HL-60 (cell line): ENCODE data around the gene ITIH3.

Source experiments
- DNase-seq, 2 experiments: peaks; one replicate each; pipeline ENCODE4 v3.0.0-alpha.2; 2010 to 2020; ENCODE audit warnings: low read depth in 1 of 2, low spot score in 1 of 2
- H3K27ac ChIP-seq: fragments of 250-450 bp; sonication (Bioruptor Pico); replicated peaks from 2 replicates; pipeline ENCODE4 v1.5.1; 2020; ENCODE audit warnings: mild to moderate bottlenecking, moderate library complexity
- H3K27me3 ChIP-seq: fragments of 250-450 bp; sonication (Bioruptor Pico); 2 replicates; pipeline ENCODE4 v1.5.1; 2021; ENCODE audit warnings: mild to moderate bottlenecking, moderate library complexity; ENCODE audit not compliant: insufficient read depth, poor library complexity, severe bottlenecking
- H3K4me3 ChIP-seq: replicated peaks from 2 replicates; pipeline ENCODE4 v1.5.1; 2011; ENCODE audit warnings: mild to moderate bottlenecking, control low read depth, low read length; ENCODE audit not compliant: insufficient read depth
- GABPA ChIP-seq: IDR thresholded peaks from 2 replicates; pipeline ENCODE4 v1.6.1; 2012; ENCODE audit warnings: low read depth
- POLR2AphosphoS5 ChIP-seq: IDR thresholded peaks from 2 replicates; pipeline ENCODE4 v1.6.1; 2012; ENCODE audit warnings: low read depth
- SPI1 ChIP-seq: IDR thresholded peaks from 2 replicates; pipeline ENCODE4 v1.6.1; 2012; ENCODE audit warnings: low read depth, mild to moderate bottlenecking, borderline replicate concordance
- TF ChIP-seq, protein P1 (sequence below): IDR thresholded peaks from one replicate; pipeline ENCODE4 v1.5.1; 2011; ENCODE audit warnings: low read length, control low read depth, inconsistent platforms; ENCODE audit not compliant: insufficient read depth
- TF ChIP-seq, protein P2 (sequence below): IDR thresholded peaks from 2 replicates; pipeline ENCODE4 v1.6.1; 2012; ENCODE audit warnings: low read depth; ENCODE audit not compliant: insufficient replicate concordance

ITIH3 gene

GRCh38 chr3:52845157-52845556 lies 50.6 kb downstream of the ITIH3 start:
- peak in 1 of 2 experiments; percentile 54 for DNase-seq
- Histone ChIP-seq H3K27ac (peak overlapping the region; percentile 78), H3K4me3 (no peak overlapping the region), H3K27me3 (no peaks in the 10 kb centered on the region)
- TF ChIP-seq POLR2AphosphoS5, result no peak
- TF ChIP-seq, protein P1, sequence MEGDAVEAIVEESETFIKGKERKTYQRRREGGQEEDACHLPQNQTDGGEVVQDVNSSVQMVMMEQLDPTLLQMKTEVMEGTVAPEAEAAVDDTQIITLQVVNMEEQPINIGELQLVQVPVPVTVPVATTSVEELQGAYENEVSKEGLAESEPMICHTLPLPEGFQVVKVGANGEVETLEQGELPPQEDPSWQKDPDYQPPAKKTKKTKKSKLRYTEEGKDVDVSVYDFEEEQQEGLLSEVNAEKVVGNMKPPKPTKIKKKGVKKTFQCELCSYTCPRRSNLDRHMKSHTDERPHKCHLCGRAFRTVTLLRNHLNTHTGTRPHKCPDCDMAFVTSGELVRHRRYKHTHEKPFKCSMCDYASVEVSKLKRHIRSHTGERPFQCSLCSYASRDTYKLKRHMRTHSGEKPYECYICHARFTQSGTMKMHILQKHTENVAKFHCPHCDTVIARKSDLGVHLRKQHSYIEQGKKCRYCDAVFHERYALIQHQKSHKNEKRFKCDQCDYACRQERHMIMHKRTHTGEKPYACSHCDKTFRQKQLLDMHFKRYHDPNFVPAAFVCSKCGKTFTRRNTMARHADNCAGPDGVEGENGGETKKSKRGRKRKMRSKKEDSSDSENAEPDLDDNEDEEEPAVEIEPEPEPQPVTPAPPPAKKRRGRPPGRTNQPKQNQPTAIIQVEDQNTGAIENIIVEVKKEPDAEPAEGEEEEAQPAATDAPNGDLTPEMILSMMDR, result no peak

DNA sequence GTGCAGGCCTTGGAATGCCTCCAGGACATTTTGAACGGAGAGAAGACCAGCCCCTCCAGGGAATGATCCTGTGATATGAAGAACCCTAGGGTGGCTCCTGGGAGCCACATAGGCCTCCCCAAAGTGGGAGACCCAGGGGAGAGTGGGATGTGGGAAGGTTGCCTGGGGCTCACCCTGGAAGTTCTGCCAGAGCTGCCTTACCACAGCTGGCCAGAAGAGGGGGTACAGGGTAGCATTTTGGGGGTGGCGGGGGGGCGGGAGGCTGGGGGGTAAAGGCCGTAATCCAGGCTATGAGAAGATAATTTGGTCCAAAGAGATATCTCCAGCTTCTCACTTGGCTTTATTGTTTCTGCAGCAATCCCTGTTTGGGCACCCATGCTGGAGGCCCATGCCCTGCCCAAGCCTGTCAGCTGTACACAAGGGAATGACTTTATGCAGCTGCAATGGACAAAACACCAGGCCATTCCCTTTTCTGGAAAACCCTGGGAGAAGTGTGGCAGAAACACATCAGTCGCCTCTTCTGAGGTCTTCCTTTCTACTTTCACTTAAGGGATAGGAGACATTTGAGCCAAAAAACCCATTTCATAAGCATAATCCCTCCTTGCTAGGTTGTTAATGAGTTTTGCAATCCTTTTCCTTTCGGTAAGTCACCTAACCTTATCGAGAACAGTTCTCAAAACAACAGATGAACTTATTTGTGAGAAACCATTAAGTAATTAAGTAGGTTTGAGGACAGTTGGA lies 51.3 kb downstream of the ITIH3 start:
- TF ChIP-seq, protein P2, sequence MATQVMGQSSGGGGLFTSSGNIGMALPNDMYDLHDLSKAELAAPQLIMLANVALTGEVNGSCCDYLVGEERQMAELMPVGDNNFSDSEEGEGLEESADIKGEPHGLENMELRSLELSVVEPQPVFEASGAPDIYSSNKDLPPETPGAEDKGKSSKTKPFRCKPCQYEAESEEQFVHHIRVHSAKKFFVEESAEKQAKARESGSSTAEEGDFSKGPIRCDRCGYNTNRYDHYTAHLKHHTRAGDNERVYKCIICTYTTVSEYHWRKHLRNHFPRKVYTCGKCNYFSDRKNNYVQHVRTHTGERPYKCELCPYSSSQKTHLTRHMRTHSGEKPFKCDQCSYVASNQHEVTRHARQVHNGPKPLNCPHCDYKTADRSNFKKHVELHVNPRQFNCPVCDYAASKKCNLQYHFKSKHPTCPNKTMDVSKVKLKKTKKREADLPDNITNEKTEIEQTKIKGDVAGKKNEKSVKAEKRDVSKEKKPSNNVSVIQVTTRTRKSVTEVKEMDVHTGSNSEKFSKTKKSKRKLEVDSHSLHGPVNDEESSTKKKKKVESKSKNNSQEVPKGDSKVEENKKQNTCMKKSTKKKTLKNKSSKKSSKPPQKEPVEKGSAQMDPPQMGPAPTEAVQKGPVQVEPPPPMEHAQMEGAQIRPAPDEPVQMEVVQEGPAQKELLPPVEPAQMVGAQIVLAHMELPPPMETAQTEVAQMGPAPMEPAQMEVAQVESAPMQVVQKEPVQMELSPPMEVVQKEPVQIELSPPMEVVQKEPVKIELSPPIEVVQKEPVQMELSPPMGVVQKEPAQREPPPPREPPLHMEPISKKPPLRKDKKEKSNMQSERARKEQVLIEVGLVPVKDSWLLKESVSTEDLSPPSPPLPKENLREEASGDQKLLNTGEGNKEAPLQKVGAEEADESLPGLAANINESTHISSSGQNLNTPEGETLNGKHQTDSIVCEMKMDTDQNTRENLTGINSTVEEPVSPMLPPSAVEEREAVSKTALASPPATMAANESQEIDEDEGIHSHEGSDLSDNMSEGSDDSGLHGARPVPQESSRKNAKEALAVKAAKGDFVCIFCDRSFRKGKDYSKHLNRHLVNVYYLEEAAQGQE, result no peak
- TF ChIP-seq POLR2AphosphoS5 (no peak), GABPA (no peak), SPI1 (no peak)
- TF ChIP-seq, protein P1, result no peak
- H3K27ac ChIP-seq, result peak overlapping the region; percentile 78
- no peak overlapping the region for H3K4me3 ChIP-seq
- no peaks in the 10 kb centered on the region for H3K27me3 ChIP-seq
- no peak for DNase-seq

DNA sequence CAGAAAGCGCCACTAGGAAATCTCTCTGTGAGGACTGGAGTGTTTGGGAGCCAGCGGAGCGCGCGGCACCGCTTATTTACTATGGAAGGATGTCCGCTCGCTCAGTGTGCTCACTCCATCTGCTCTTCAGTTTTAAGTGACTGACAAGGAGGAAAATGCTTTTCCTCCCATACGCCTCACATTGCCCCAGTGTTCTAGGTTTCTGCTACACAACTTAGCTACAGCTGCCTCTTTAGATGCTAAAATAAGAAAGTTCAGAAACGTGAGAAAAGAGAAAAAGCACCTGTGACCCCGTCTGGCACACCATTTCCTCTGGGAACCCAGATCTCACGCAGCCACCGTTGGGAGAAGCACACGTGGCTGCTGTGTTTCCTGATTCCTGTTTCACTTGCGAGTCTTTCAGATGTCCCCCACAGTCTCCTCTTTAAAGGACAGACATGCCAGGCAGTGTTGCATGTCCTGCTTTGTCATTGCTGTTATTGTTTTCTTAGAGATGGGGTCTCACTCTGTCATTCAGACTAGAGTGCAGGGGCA lies 51.9 kb downstream of the ITIH3 start:
- DNase-seq, result no peak
- H3K27me3 ChIP-seq, result no peaks in the 10 kb centered on the region
- TF ChIP-seq, protein P2, result no peak
- TF ChIP-seq GABPA (no peak), SPI1 (no peak), POLR2AphosphoS5 (no peak)
- TF ChIP-seq, protein P1, result no peak
- peak overlapping the region; percentile 78 for H3K27ac ChIP-seq
- no peak overlapping the region for H3K4me3 ChIP-seq

DNA sequence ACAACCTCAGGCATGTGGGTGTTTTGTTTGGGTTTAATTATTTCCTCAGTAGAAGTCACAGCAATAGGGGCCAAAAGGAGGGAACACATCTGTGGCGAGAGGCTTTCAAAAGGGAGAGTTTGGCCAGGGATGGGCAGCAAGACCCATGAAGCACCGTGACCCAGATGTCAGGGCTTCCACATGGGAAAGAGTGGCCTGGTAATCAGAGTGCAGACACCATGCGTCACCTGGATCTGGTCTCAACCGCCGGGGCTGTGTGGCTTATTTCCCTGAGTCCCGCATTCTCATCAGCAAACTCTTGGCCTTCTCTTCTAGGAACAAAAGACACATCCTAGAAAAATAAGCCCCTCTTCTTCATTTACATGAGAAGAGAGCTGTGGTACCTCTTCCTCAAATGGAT lies 52.6 kb downstream of the ITIH3 start:
- H3K27ac ChIP-seq, result no peak overlapping the region
- no peak for DNase-seq
- no peak overlapping the region for H3K4me3 ChIP-seq
- no peaks in the 10 kb centered on the region for H3K27me3 ChIP-seq
- TF ChIP-seq POLR2AphosphoS5 (no peak), GABPA (no peak), SPI1 (no peak)
- TF ChIP-seq, protein P2, result no peak
- TF ChIP-seq, protein P1, result no peak
